Occipital lobe (tissue), 2 donors: ENCODE results near the gene PLEKHG4B. TPM values are rescaled to one million over a fixed set of nuclear protein-coding genes. Genes with fewer than 3 reads are reported as not detected.

ENCODE experiments used
- DNase-seq: peaks from one replicate; lab custom pipeline; 2025; lab: John Stamatoyannopoulos, UW
- total RNA-seq: library from RNA; depleted of rRNA; stranded (reverse); fragments of >200 nt; gene quantifications from one replicate; pipeline ENCODE4 v1.2.3, GENCODE V29; 2014

Gene PLEKHG4B
- total RNA-seq, 1 donor from 2014 or later = 6.2 TPM

DNA sequence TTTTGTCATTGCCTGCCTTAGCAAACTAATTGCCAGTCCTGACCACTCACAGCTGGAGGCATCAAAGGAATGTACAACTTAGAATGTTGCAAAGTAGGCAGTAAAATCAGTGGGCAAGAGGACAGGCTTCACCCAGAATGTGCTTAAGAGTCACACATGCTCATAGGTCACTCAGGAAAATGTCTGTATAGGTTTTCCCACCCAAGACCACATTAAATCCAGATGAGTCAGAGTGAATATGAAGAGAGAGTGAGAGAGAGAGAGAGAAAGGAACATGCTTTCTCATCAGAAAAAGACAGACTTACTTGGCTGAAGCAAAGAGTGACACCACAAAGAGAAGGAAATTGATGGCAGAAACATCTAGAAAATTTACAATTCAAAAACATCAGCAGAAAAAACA, 37.9 kb downstream of the PLEKHG4B start:
- no peak for DNase-seq

DNA sequence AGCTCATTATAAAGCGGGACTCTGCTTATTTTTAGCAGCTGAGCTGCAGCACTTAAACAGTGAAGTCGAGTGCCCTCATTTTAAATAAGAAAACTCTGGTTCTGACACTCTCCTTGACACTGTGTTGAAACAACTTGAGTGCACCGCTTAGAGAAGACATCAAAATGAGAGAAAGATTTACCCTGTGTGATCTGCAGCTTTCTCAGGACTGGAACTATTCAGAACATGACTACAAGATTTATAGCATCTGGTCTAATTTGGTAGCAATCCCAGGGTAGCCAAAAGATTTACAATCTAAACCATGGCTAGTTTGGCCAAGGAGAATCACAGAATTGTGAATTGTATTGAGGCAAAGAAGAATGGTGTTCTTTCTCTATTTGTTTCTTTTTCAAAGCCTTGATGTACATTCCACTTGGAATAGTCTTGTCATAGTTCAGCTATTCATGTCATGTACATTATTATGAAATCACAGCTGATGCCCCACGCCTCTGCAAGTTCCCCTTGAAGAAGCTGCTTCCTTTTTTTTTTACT, 38.7 kb downstream of the PLEKHG4B start:
- no peak for DNase-seq

DNA sequence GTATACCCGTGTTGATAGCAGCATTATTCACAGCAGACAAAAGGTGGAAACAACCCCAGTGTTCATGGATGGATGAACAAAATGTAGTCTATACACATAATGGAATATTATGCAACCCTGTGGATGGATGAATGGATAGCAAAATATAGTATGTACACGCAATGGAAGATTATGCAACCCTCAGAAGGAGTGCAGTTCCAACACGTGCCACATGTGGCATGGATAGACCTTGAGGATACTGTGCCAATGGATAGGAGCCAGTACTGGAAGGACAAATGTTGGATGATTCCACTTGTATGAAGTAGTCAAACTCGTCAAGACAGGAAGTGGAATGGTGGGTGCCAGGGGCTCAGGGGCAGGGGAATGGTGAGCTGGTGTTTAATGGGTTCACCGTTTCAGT, 44.9 kb downstream of the PLEKHG4B start:
- DNase-seq = no peak

GRCh38 chr5:137741-138140, 45.8 kb downstream of the PLEKHG4B start:
- DNase-seq = no peak

DNA sequence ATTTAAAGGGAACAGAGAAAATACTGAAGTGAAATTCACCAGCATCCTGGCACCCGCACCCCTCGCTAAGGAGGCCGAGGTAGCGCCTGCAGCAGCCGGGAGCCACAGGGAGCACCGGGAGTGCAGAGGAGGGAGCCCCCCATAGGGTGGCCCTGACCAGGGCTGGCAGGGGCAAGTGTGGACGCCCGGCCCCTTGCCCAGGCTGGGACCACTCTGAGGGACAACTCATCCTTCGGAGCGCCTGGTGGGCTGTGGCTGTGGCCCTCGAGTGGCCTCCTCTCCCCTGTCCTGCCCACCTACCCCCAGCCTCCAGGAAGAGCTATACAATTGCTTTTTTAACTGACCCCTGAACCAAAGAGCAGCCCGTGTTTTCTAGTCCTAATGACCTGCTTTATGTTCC, 47.0 kb downstream of the PLEKHG4B start:
- DNase-seq = no peak

GRCh38 chr5:139579-140442, 47.8 kb downstream of the PLEKHG4B start:
- no peak for DNase-seq

GRCh38 chr5:140443-140829, 48.5 kb downstream of the PLEKHG4B start:
- DNase-seq = no peak

DNA sequence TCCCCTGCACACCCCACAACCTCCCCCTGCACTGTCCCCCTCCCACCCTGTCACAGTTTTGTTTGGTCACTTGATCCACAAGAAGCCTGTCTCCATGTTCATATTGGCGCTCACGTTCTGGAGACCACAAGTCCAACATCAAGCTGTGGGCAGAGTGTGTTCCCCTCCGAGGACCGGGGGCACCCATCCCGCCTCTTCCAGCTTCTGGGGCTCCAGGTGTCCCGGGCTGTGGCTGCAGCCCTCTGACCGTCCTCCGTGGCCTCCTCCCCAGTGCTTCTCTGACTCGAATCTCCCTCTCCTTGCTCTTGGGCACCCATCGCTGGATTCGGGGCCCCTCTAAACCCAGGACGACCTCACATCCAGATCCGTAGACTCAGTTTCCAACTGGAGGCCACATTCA, 49.2 kb downstream of the PLEKHG4B start:
- no peak for DNase-seq

DNA sequence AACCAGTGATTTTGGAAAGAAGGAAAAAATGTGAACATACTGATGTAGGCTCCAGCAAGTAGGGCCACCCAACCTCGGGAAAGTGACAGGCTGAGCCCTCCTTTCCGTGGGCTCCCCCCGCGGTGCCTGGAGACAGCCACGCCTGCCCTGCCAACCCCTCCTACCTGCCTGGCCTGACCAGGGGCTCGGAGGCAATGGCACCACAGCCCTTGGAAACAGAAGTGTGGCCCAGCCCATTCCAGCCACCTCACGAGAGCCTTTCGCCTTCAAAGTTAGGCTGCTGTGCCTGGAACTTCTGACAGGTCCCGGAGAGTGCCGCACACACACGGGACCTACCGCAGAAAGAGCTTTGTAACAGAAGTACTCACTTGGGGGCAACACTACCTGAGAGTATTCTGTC, 49.8 kb downstream of the PLEKHG4B start:
- DNase-seq = no peak

- no peak for DNase-seq
Observed at GRCh38 chr5:142246-142810, 50.4 kb downstream of the PLEKHG4B start.

GRCh38 chr5:143041-143440, 51.1 kb downstream of the PLEKHG4B start:
- DNase-seq = no peak

DNA sequence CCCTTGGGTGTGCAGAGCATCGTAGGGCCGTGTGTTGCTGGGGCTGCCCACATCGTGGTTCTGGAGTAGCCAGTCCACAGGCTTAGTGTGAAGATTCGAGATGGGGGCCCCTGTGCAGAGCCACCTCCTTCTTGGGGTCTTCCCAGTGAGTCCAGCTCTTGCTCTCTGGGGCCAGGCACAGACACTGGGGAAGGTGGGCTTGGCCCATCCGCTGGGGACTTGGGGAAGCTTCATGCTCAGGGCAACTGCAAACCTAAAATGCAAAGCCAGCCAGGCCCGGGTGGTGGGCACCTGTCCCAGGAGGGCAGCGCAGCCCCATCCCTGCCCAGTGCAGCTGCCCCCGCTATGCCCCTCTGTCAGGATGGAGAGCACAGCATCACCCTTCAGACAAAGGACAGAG, 53.0 kb downstream of the PLEKHG4B start:
- DNase-seq = no peak

- no peak for DNase-seq
Observed at GRCh38 chr5:145585-146323, 53.8 kb downstream of the PLEKHG4B start.

DNA sequence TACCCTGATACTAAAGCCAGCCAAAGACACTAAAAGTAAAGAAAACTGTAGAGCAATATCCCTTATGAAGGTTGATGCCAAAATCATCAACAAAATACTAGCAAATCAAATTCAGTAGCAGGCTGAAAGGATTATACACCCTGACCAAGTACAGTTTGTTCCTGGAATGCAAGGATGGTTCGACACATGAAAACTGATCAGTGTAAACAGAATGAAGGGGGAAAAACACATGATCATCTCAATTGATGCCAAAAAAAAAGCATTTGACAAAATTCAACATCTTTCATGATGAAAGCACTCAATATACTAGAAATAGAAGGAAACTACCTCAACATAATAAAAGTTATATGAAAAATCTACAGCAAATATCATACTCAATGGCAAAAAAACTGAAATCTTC, 55.8 kb downstream of the PLEKHG4B start:
- DNase-seq = no peak

- no peak for DNase-seq
Observed at GRCh38 chr5:149745-150485, 57.9 kb downstream of the PLEKHG4B start.

DNA sequence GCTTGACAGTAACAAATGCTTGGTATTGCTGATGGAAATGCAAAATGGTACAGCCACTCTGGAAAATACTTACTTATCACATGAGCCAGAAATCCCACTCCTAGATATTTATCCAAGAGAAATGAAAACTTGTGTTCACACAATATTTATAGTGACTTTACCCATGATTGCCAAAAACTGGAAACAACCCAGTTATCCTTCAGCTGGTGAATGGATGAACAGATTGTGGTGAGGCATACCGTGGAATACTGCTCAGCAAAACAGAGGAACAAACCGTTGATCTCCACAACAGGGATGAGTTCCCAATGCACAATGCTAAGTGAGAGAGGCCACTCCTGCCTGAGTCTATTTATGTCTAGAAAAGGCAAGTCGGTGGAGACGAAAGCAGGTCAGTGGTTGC, 58.8 kb downstream of the PLEKHG4B start:
- no peak for DNase-seq

DNA sequence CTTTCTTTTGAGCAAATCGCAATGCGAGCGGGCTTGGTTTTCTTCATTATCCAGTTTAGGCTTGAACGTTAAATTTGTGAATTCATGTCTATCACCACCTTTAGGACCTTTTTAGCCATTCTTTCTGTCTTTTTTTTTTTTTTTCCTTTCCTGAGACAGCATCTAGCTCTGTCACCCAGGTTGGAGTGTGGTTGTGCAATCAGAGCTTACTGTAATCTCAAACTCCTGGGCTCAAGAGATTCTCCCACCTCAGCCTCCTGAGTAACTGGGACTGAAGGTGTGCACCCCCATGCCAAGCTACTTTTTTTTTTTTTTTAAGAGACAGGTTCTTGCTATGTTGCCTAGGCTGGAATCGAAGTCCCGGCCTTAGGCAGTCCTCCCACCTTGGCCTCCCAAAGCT, 60.1 kb downstream of the PLEKHG4B start:
- DNase-seq = no peak

DNA sequence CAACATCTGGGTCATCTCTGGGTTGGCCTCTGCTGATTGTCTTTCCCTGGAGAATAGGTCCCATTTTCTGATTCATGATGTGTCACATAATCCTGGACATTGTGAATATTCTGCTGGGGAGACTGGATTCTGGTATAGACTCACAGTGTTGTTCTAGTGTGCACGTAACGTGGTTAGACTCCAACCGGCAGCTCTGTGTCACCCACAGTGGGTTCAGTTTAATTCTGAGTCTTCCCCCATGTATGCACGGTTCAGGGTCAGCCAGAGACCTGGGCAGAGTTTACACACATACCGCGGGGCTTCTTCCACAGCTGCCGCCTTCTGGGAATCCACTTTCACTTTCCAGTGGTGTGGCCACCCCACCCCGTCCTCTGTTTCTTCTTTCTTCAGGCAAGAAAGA, 61.3 kb downstream of the PLEKHG4B start:
- no peak for DNase-seq

DNA sequence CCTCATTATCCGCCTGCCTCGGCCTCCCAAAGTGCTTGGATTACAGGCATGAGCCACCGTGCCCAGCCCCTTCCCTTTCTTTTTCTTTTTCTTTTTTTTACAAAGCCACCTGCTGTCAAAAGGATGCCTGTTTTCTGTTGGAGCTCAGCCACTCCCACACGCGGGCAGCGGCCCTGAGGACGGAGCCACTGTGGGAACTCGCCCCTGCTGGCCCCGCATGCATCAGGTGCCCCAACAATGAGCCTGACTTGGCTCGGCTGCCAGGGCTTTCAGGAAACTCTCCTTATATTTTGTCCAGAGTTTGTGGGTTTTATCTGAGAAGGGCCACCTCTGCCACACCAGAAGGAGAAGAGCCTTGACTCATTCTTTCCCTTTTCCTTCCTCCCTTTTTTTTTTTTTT, 62.3 kb downstream of the PLEKHG4B start:
- DNase-seq = no peak

- no peak for DNase-seq
Observed at GRCh38 chr5:154826-155225, 62.9 kb downstream of the PLEKHG4B start.

DNA sequence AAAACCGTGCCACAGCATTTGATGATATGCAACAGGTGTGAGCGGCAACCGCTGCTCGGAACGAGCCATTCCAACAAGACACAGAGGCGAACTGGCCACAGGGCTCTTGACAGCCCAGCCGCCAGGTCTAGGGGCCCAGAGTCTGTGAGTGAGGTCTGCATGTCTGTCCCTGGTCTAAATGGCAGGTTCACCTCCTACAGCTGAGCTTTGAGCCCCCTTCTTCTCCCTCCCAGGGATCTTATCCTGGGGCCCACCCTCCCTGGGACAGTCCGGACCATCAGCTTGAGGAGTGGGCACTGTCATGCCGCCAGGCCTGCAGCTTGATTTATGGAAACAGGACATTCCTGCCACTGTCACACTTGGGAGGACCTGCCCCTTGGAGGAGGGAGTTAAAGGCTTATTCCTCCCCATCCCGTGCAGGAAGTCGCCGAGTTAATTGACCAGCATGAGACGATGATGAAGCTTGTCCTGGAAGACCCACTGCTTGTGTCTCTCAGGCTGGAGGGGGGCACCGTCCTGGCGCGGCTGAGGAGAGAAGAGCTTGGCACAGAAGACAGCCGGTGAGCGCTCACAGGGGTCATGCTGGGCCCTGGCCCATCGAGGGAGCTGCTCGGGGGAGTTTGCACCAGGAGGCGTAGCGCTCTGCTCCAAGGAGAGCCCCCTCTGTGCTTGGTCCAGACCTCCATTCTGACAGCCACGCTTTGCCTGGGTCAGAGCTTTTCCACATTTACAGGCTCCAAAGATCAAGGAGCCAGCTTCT, 63.9 kb downstream of the PLEKHG4B start:
- DNase-seq = no peak
